ENCODE data around the gene BASP1. TPM values are rescaled to one million over a fixed set of nuclear protein-coding genes. Genes with fewer than 3 reads are reported as not detected.
A peak's percentile ranks its signal among the peaks of the same experiment; 100 is the strongest.
"Not testable (repeated sequence)": the region's sequence is repeated elsewhere in the genome, so short reads cannot be mapped to it uniquely, and the experiment has no call there.

The BASP1 gene
- total RNA-seq, 2 donors from 2014 or later: 1.4 to 2.4 TPM

DNA sequence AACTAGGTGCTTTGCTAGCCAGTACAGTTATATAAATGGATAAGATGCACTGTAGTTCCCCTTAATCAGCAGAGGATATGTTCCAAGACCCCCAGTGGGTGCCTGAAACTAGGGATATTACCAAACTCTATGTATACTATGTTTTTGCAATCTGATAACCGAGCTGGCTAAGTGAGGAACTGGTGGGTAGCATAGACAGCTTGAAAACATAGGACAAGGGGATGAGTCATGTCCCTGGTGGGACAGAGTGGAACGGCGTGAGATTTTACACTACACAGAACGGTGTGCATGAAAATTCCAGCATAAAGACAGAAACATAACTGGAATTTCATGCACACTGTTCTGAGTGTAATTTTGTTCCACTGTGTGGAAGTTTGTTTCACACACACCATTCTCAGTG, 86.9 kb downstream of the BASP1 start:
- Mint-ChIP-seq H3K4me1 (no peaks in the 10 kb centered on the region), H3K4me3 (no peak overlapping the region), H3K27ac (no peak overlapping the region), H3K27me3 (no peaks in the 10 kb centered on the region), H3K36me3 (ENCODE audit: low read depth) (no peaks in the 10 kb centered on the region)
- ATAC-seq: no peak
- DNase-seq: no peak
- no peaks in the 10 kb centered on the region for H3K9me3 ChIP-seq (ENCODE audit: control insufficient read depth, low read length, poor library complexity, severe bottlenecking)

DNA sequence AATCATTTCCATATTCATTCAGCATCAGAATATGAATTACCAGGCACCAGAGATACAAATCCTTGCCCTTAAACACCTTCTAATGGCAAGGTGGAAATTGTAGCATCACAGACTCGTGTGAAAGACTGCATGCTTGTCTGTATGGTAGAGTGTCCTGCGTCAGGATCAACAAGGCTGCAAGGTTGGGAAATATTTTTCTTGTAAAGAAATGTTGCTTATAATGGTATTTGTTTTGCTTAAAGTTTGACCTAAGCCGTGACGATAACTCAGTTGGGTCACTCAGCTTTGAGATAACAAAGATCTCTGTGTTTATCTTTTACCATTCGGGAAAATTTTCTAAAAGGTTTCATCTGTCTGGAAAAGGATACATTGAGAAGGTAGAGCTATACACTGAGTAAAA, 87.6 kb downstream of the BASP1 start:
- no peaks in the 10 kb centered on the region for H3K9me3 ChIP-seq (ENCODE audit: control insufficient read depth, low read length, poor library complexity, severe bottlenecking)
- Mint-ChIP-seq H3K27me3 (no peaks in the 10 kb centered on the region), H3K4me1 (no peaks in the 10 kb centered on the region), H3K36me3 (ENCODE audit: low read depth) (no peaks in the 10 kb centered on the region), H3K4me3 (no peak overlapping the region), H3K27ac (no peak overlapping the region)
- ATAC-seq: no peak
- no peak for DNase-seq

DNA sequence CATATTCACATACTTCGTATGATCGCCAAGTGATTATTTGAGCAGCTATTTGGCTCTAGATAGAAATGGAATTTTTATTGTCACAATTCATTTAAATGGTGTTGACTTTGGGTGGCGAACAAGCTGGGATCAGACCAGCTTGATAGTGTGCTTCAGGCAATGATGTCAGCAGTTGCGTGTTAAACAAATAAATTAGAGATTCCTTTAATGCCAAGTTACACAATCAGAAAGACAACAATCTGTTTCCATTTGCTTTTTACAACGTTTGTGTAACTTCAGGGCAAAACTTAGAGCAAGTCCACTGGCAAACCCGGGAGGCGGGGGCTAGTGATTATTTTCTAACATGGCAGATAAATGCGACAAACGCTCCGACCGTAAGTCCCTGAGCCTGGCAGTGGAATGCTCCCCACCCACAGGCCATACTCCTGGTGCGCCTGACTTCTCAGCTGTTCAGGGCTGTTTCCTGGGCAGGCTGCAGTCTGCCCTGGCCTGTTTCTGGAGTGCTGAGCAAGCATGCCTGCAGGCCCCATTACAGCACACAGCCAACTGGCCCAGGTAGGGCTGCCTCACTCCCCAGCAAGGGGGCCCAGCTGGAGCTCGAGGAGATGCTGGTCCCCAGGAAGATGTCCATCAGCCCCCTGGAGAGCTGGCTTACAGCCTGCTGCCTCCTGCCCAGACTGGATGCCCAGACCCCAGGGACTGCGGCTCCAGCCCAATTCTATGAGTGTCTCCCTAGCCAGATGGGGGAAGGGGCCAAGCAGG, 88.7 kb downstream of the BASP1 start:
- ATAC-seq (no peak), DNase-seq (no peak)
- no peaks in the 10 kb centered on the region for H3K4me1 Mint-ChIP-seq
- no peaks in the 10 kb centered on the region for H3K27me3 Mint-ChIP-seq
- H3K36me3 Mint-ChIP-seq (ENCODE audit: low read depth): no peaks in the 10 kb centered on the region
- no peak overlapping the region for H3K4me3 Mint-ChIP-seq
- no peak overlapping the region for H3K27ac Mint-ChIP-seq
- no peaks in the 10 kb centered on the region for H3K9me3 ChIP-seq (ENCODE audit: control insufficient read depth, low read length, poor library complexity, severe bottlenecking)

DNA sequence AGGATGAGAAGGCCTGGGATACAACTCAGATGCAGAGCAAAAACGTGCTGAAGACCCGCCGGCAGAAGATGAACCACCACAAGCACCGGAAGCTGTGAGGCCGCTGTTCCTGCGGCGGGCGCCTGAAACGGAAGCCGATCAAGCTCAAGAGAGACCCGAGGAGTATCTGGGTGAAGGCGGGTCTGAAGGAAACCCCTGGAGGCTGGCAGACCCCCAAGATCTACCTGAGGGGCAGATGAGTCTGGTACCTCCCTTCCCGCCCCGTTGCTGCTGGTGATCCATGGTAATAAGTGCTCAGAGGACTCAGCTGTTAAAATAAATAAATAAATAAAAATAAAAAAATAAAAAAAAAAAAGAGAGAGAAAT, 89.3 kb downstream of the BASP1 start:
- no peak for ATAC-seq

DNA sequence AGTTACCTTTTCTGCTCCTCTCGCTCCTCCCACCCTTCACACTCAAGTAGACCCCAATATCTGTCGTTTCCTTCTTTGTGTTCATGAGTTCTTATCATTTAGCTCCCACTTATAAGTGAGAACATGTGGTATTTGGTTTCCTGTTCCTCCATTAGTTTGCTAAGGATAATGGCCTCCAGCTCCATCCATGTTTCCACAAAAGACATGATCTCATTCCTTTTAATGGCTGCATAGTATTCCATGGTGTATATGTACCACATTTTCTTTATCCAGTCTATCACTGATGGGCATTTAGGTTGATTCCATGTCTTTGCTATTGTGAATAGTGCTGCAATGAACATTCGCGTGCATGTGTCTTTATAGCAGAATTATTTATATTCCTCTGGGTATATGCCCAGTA, 90.0 kb downstream of the BASP1 start:
- H3K27ac Mint-ChIP-seq; ATAC-seq; H3K4me3 Mint-ChIP-seq; H3K4me1 Mint-ChIP-seq; DNase-seq; H3K9me3 ChIP-seq (ENCODE audit: control insufficient read depth, low read length, poor library complexity, severe bottlenecking); H3K36me3 Mint-ChIP-seq (ENCODE audit: low read depth); H3K27me3 Mint-ChIP-seq: not testable (repeated sequence)

More for the DNA sequence above, 89.3 kb downstream of the BASP1 start:
- H3K9me3 ChIP-seq (ENCODE audit: control insufficient read depth, low read length, poor library complexity, severe bottlenecking): no peaks in the 10 kb centered on the region
- DNase-seq: no peak
- no peak overlapping the region for H3K4me3 Mint-ChIP-seq
- H3K36me3 Mint-ChIP-seq (ENCODE audit: low read depth): no peaks in the 10 kb centered on the region
- no peaks in the 10 kb centered on the region for H3K4me1 Mint-ChIP-seq
- H3K27me3 Mint-ChIP-seq: no peaks in the 10 kb centered on the region
- H3K27ac Mint-ChIP-seq: no peak overlapping the region

DNA sequence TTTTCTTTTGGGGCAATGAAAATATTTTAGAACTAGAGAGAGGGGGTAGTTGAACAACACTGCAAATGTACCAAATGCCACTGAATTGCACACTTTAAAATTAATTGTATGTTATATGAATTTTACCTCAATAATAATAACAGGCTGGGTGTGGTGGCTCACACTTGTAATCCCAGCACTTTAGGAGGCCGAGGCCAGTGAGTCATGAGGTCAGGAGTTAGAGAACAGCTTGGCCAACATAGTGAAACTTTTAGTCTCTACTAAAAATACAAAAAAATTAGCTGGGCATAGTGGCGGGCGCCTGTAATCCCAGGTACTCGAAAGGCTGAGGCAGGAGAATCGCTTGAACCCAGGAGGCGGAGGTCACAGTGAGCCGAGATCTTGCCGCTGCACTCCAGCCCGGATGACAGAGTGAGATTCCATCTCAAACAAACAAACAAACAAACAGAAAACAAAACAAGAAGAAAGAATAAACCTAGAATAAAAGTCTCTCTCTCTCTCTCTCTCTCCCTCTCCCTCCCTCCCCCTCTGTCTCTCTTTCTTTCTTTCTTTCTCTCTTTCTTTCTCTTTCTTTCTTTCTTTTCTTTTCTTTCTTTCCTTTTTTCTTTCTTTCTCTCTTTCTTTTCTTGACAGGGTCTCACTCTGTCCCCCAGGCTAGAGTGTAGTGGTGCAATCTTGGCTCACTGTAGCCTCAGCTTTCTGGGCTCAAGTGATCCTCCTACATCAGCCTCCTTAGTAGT, 91.1 kb downstream of the BASP1 start:
- Mint-ChIP-seq H3K4me3 (no peak overlapping the region), H3K4me1 (no peaks in the 10 kb centered on the region)

DNA sequence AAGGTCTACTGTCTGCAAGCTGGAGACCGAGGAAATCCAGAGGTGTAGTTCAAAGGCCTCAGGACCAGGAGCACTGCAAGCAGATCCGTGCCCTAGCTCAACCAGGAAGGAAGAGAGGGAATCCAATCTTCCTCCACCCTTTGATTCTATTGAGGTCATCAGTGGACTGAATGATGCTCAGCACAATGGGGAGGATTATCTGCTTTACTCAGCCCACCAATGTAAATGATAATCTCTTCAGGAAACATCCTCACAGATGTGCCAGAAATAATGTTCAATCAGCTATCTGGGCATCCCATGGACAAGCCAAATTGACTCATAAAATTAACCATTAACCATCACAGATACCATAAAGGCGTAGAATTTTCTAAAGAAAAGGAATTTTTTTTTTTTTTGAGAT, 92.0 kb downstream of the BASP1 start:
- Mint-ChIP-seq H3K27me3 (no peaks in the 10 kb centered on the region), H3K4me1 (no peaks in the 10 kb centered on the region), H3K27ac (no peak overlapping the region), H3K4me3 (no peak overlapping the region), H3K36me3 (ENCODE audit: low read depth) (no peaks in the 10 kb centered on the region)
- no peaks in the 10 kb centered on the region for H3K9me3 ChIP-seq (ENCODE audit: control insufficient read depth, low read length, poor library complexity, severe bottlenecking)
- ATAC-seq: no peak
- no peak for DNase-seq

More for the DNA sequence above, 91.1 kb downstream of the BASP1 start:
- ATAC-seq (no peak), DNase-seq (no peak)
- H3K36me3 Mint-ChIP-seq (ENCODE audit: low read depth): no peaks in the 10 kb centered on the region
- H3K27me3 Mint-ChIP-seq: no peaks in the 10 kb centered on the region
- no peak overlapping the region for H3K27ac Mint-ChIP-seq
- H3K9me3 ChIP-seq (ENCODE audit: control insufficient read depth, low read length, poor library complexity, severe bottlenecking): no peaks in the 10 kb centered on the region

DNA sequence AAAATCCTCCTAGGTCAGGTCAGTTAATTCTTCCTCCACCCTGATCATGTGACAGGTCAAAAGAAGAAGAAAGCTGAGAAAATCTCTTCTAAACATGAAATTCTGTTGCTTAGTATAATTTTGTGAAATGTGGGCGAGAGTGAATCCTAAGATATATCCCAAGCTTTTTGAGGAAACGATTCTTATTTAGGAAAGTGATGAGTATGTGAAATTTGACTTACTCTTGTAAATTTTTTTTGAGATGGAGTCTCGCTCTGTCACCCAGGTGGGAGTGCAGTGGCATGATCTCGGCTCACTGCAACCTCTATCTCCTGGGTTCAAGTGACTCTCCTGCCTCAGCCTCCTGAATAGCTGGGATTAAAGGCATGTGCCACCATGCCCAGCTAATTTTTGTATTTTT, 93.1 kb downstream of the BASP1 start:
- not testable (repeated sequence) for ATAC-seq; H3K4me1 Mint-ChIP-seq; H3K4me3 Mint-ChIP-seq; H3K9me3 ChIP-seq (ENCODE audit: control insufficient read depth, low read length, poor library complexity, severe bottlenecking); H3K27ac Mint-ChIP-seq; DNase-seq; H3K27me3 Mint-ChIP-seq; H3K36me3 Mint-ChIP-seq (ENCODE audit: low read depth)

DNA sequence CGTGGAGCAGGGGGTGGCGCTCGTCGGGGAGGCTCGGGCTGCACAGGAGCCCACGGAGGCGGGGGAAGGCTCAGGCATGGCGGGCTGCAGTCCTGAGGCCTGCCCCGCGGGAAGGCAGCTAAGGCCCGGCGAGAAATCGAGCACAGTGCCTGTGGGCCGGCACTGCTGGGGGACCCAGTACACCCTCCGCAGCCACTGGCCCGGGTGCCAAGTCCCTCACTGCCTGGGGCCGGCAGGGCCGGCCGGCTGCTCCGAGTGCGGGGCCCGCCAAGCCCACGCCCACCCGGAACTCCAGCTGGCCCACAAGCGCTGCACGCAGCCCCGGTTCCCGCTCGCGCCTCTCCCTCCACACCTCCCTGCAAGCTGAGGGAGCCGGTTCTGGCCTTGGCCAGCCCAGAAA, 94.4 kb downstream of the BASP1 start:
- ATAC-seq; H3K36me3 Mint-ChIP-seq (ENCODE audit: low read depth); H3K27me3 Mint-ChIP-seq; H3K4me3 Mint-ChIP-seq; H3K4me1 Mint-ChIP-seq; DNase-seq; H3K27ac Mint-ChIP-seq; H3K9me3 ChIP-seq (ENCODE audit: control insufficient read depth, low read length, poor library complexity, severe bottlenecking): not testable (repeated sequence)

DNA sequence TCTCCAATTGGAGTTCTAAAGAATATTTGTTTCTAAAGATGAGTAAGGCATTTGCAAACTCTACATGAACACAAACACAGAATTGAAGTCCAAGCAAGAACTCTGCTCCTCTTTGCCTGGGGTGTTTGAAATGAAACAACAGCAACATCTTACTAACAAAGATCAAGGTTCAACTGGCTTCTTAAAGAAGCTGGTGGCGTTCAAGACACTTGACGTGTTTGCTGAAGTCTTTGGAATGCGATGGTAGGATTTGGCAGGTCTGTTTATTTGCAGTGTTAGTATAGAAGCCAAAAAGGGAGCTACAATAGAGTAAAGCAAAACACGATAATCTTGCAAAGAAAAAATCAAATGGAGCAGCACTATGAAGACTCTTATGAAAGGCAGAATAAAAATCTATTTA, 94.9 kb downstream of the BASP1 start:
- no peaks in the 10 kb centered on the region for H3K9me3 ChIP-seq (ENCODE audit: control insufficient read depth, low read length, poor library complexity, severe bottlenecking)
- no peaks in the 10 kb centered on the region for H3K4me1 Mint-ChIP-seq
- no peak overlapping the region for H3K27ac Mint-ChIP-seq
- no peak for DNase-seq
- no peaks in the 10 kb centered on the region for H3K36me3 Mint-ChIP-seq (ENCODE audit: low read depth)
- ATAC-seq: no peak
- no peak overlapping the region for H3K4me3 Mint-ChIP-seq
- H3K27me3 Mint-ChIP-seq: no peaks in the 10 kb centered on the region

DNA sequence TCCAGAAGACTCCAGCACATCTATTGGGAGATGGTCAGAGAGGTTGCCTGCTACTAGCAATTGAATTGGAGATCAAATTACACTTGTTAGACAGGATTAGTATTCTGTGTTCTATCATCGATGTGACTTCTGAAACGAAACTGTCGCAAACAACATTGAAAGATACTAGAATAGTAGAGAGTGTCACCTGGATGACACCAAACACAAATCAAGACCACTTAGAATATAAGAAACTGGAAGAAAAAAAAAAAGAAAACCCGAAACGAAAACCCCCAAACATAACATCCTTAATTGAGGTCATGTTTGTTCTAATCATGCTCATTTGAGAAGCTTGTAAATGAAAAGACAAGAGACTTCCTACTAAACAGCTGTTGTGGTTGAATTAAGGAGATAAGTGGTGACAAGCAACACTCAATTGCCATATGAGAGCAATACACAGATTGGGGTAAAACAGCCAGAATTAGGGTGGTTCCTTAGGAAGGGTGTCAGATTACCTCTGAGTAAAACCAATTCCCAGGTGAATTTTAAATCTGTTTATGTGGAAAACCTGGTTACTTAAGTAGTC, 97.6 kb downstream of the BASP1 start:
- no peak overlapping the region for H3K27ac Mint-ChIP-seq
- no peaks in the 10 kb centered on the region for H3K4me1 Mint-ChIP-seq
- no peak for DNase-seq
- no peaks in the 10 kb centered on the region for H3K36me3 Mint-ChIP-seq (ENCODE audit: low read depth)
- no peak for ATAC-seq
- H3K9me3 ChIP-seq (ENCODE audit: control insufficient read depth, low read length, poor library complexity, severe bottlenecking): no peaks in the 10 kb centered on the region
- no peak overlapping the region for H3K4me3 Mint-ChIP-seq
- H3K27me3 Mint-ChIP-seq: no peaks in the 10 kb centered on the region

DNA sequence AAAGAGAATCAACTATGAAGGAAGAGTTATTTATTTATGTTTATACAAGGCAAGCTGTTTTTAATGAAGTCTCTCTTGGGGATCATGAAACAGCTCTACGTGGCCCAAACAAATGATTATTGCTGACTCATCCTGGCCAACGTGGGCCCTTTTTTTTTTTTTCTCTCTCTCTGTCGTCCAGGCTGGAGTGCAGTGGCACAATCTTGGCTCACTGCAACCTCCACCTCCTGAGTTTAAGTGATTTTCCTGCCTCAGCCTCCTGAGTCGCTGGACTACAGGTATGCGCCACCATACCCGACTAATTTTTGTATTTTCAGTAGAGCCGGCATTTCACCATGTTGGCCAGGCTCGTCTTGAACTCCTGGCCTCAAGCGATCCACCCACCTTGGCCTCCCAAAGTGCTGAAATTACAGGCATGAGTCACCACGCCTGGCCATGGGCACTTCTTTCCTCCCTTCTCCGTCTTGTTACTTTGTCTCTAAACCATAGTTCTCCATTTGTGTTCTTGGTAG, 98.3 kb downstream of the BASP1 start:
- no peaks in the 10 kb centered on the region for H3K9me3 ChIP-seq (ENCODE audit: control insufficient read depth, low read length, poor library complexity, severe bottlenecking)
- Mint-ChIP-seq H3K27me3 (no peaks in the 10 kb centered on the region), H3K27ac (no peak overlapping the region), H3K4me3 (no peak overlapping the region), H3K36me3 (ENCODE audit: low read depth) (no peaks in the 10 kb centered on the region), H3K4me1 (no peaks in the 10 kb centered on the region)
- no peak for ATAC-seq
- no peak for DNase-seq

DNA sequence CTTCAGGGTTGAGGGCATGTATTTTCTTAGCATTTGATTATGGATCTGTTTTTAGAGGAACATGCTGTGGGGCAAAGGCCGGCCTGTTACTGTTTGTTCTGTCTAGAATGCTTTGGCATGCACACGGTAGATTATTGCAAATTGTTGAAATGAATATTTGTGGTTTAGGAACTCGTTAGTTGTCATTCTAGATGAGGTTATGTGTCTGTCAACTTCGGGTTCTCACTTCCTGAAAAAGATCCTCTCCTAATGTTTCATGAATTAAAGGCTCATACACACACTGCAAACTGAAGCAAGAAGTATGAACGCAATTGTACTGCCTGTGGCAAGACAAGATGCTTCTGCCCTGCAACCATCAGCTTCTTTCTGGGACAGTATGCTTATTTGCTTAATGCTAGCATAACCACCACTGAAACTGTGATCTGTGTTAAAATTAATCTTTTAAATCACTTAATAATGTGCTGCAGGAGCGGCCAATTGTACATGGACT, 99.6 kb downstream of the BASP1 start:
- Mint-ChIP-seq H3K4me1 (no peaks in the 10 kb centered on the region), H3K27ac (no peak overlapping the region), H3K27me3 (no peaks in the 10 kb centered on the region), H3K4me3 (no peak overlapping the region), H3K36me3 (ENCODE audit: low read depth) (no peaks in the 10 kb centered on the region)
- ATAC-seq (peak; percentile 45), DNase-seq (no peak)
- H3K9me3 ChIP-seq (ENCODE audit: control insufficient read depth, low read length, poor library complexity, severe bottlenecking): no peaks in the 10 kb centered on the region

Data from T-helper 17 cell (primary cell).